GM12878 (cell line): Measurements from ENCODE around the gene TAPBP. TPM values are rescaled to one million over a fixed set of nuclear protein-coding genes. Genes with fewer than 3 reads are reported as not detected.
"Not testable (repeated sequence)": the region's sequence is repeated elsewhere in the genome, so short reads cannot be mapped to it uniquely, and the experiment has no call there.

Experiments used
- ATAC-seq: fragments of 200-7000 bp; cut with Tn5 transposase; 3 replicates; pipeline ENCODE4 v1.9.1; 2020; ENCODE audit warnings: mild to moderate bottlenecking, moderate library complexity
- BruUV-seq: library from RNA; stranded (reverse); fragments of 400-500 nt; replicated peaks from 2 replicates; lab custom pipeline; 2021; lab: Mats Ljungman, UMichigan
- CTCF ChIA-PET: fragments of 300-600 bp; sonication (Branson Sonifier 250); formaldehyde crosslinking; extraction: SDS; loops from one replicate; lab custom pipeline; 2021; ENCODE audit warnings: inconsistent platforms; lab: Yijun Ruan, JAX
- POLR2A ChIA-PET: fragments of 350-600 bp; formaldehyde crosslinking; extraction: SDS; loops from one replicate; lab custom pipeline; 2021; ENCODE audit warnings: inconsistent platforms; lab: Charles Lee
- RAD21 ChIA-PET: fragments of 300-600 bp; sonication (Branson Sonifier 250); formaldehyde crosslinking; loops from one replicate; lab custom pipeline; 2023; ENCODE audit warnings: antibody characterized with exemption; ENCODE audit not compliant: unreplicated experiment; lab: Charles Lee
- SMC1A ChIA-PET: fragments of 300-600 bp; sonication (Branson Sonifier 250); formaldehyde crosslinking; loops from one replicate; lab custom pipeline; 2023; ENCODE audit not compliant: unreplicated experiment, uncharacterized antibody; lab: Charles Lee
- DNase-seq: peaks from one replicate; pipeline ENCODE4 v3.0.0-alpha.2; 2011; ENCODE audit warnings: low read depth, low spot score
- FAIRE-seq: peaks from 3 replicates; lab custom pipeline; 2011; peaks lifted over from hg19 to GRCh38; lab: Jason Lieb, UNC
- H2AFZ ChIP-seq: 2 replicates; pipeline ENCODE4 v1.6.0; 2011; ENCODE audit warnings: low read depth, low read length, control low read depth; ENCODE audit not compliant: control insufficient read depth
- H3K27ac ChIP-seq: 2 replicates; pipeline ENCODE4 v1.5.1; 2011; ENCODE audit warnings: control low read depth; ENCODE audit not compliant: control insufficient read depth, insufficient read depth
- H3K27me3 ChIP-seq, 2 experiments: replicated peaks in 1 of 2; 2 replicates each; pipeline versions ENCODE4 v1.6.0 to v1.6.1; 2011; ENCODE audit warnings: low read length in 1 of 2; ENCODE audit not compliant: control insufficient read depth in 2 of 2, insufficient read depth in 2 of 2
- H3K36me3 ChIP-seq, 2 experiments: 2 replicates each; pipeline ENCODE4 v1.5.1; 2011; ENCODE audit warnings: low read length in 1 of 2; ENCODE audit not compliant: control insufficient read depth in 2 of 2, insufficient read depth in 2 of 2
- H3K4me1 ChIP-seq: 2 replicates; pipeline ENCODE4 v1.6.1; 2011; ENCODE audit warnings: mild to moderate bottlenecking, low read length, moderate library complexity, mixed read lengths; ENCODE audit not compliant: control insufficient read depth, insufficient read depth
- H3K4me2 ChIP-seq: 2 replicates; pipeline ENCODE4 v1.6.0; 2011; ENCODE audit warnings: control low read depth; ENCODE audit not compliant: control insufficient read depth, insufficient read depth
- H3K4me3 ChIP-seq: fragments of 200-600 bp; sonication (generic); 2 replicates; pipeline ENCODE4 v1.5.1; 2016
- H3K79me2 ChIP-seq: 2 replicates; pipeline ENCODE4 v1.6.0; 2011; ENCODE audit warnings: low read length; ENCODE audit not compliant: control insufficient read depth, insufficient read depth
- H3K9ac ChIP-seq: 2 replicates; pipeline ENCODE4 v1.8.0; 2011; ENCODE audit warnings: low read length, control low read depth, mixed read lengths; ENCODE audit not compliant: control insufficient read depth, insufficient read depth
- H3K9me3 ChIP-seq: replicated peaks from 3 replicates; pipeline ENCODE4 v1.5.1; 2011; ENCODE audit warnings: mild to moderate bottlenecking, low read length; ENCODE audit not compliant: control insufficient read depth, insufficient read depth
- H4K20me1 ChIP-seq: 2 replicates; pipeline ENCODE4 v1.6.0; 2011; ENCODE audit not compliant: control insufficient read depth, insufficient read depth
- RAD21 ChIP-seq: IDR thresholded peaks from 2 replicates; pipeline ENCODE4 v1.6.1; 2011; ENCODE audit warnings: mild to moderate bottlenecking, low read depth, low read length, moderate library complexity; ENCODE audit not compliant: insufficient read depth
- RAD51 ChIP-seq: fragments of 450-650 bp; IDR thresholded peaks from 2 replicates; pipeline ENCODE4 v1.6.1; 2016; ENCODE audit warnings: moderate library complexity, mild to moderate bottlenecking, inconsistent platforms
- TCF7 ChIP-seq: IDR thresholded peaks from 2 replicates; pipeline ENCODE4 v1.6.1; 2014; ENCODE audit warnings: antibody characterized with exemption, borderline replicate concordance
- ZNF24 ChIP-seq: fragments of 450-650 bp; IDR thresholded peaks from 2 replicates; pipeline ENCODE4 v1.6.1; 2017; ENCODE audit warnings: antibody characterized with exemption, mild to moderate bottlenecking
- WGBS: methylation state at CpG from one replicate; pipeline ENCODE4 v1.1.6; 2016; ENCODE audit warnings: low lambda C conversion rate; ENCODE audit not compliant: insufficient replicate concordance, insufficient coverage; ENCODE audit errors: missing lambda C conversion rate; 5-methylcytosine and 5-hydroxymethylcytosine counted together
- in situ Hi-C: fragments of 300-500 bp; cut with MboI; formaldehyde crosslinking; loops from 9 replicates; pipeline ENCODE4 v1.14.3; 2018; ENCODE audit warnings: mixed read lengths
- intact Hi-C: fragments of 100-400 bp; cut with micrococcal nuclease; formaldehyde crosslinking; loops from one replicate; pipeline ENCODE4 v1.14.2; 2022; ENCODE audit not compliant: unreplicated experiment
- polyA plus RNA-seq, 11 experiments: library from polyadenylated mRNA; depleted of rRNA in 4 of 11; unstranded in 6 of 11; stranded (reverse) in 5 of 11; fragments of >200 nt; fragmentation: Nextera tagmentation in 4 of 11; fragmentation: Illumina TruSeq in 1 of 11; extraction: Ambion mirVana in 4 of 11; extraction: Trizol in 1 of 11; gene quantifications; 1 replicate in 1 of 11; 2 replicates in 10 of 11; pipeline versions ENCODE4 v1.2.1 to v1.2.3, GENCODE V29; 2011 to 2016; ENCODE audit warnings: inconsistent platforms in 2 of 11, missing spikeins in 2 of 11, low read depth in 1 of 11
- total RNA-seq, 4 experiments: library from RNA; depleted of rRNA in 3 of 4; stranded (reverse); fragments of >200 nt in 3 of 4; fragmentation: Illumina TruSeq in 1 of 4; extraction: Trizol in 1 of 4; gene quantifications; 2 replicates each; pipeline versions ENCODE4 v1.2.1 to v1.2.3, GENCODE V29; 2013 to 2021
- TF ChIP-seq, protein P1 (sequence below): IDR thresholded peaks from 2 replicates; pipeline ENCODE4 v1.6.1; 2012; ENCODE audit warnings: improper control_type of control experiment, low read depth, low read length; ENCODE audit not compliant: insufficient replicate concordance
- TF ChIP-seq, protein P2 (sequence below): fragments of 450-650 bp; IDR thresholded peaks from 2 replicates; pipeline ENCODE4 v1.6.1; 2016; ENCODE audit warnings: mild to moderate bottlenecking

Gene TAPBP
- total and polyA plus RNA-seq, 10 of the 15 experiments (the other 5 are each of a cell fraction or from before 2014, with no cell fraction given): 14.6 to 210 (median 78.1) TPM

DNA sequence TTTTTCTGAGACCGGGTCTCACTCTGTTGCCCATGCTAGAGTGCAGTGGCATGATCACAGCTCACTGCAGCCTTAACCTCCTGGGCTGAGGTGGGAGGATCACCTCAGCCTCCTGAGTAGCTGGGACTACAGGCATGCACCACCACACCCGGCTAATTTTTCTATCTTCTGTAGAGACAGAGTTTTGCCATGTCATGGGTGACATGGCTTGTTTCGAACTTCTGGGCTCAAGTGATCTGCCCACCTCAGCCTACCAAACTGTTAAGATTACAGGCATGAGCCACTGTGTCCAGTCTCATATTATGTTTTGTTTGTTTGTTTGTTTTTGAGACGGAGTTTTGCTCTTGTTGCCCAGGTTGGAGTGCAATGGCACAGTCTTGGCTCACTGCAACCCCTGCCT lies 28.7 kb downstream of the TAPBP start:
- WGBS: 100% methylated on average over 4 of the region's 4 CpGs
- DNase-seq, FAIRE-seq, H3K27ac ChIP-seq, ATAC-seq, H3K27me3 ChIP-seq, H4K20me1 ChIP-seq, H3K4me2 ChIP-seq, H2AFZ ChIP-seq, RAD21 ChIA-PET, SMC1A ChIA-PET, H3K4me1 ChIP-seq, POLR2A ChIA-PET, H3K4me3 ChIP-seq, BruUV-seq, CTCF ChIA-PET, in situ Hi-C loops, intact Hi-C loops, H3K9ac ChIP-seq, H3K9me3 ChIP-seq: not testable (repeated sequence)
- H3K79me2 ChIP-seq: peaks cover 23% of the 10 kb centered on the region
- peaks cover 7 to 28% of the 10 kb centered on the region in 2 experiments; a peak in 3 of 4 replicates for H3K36me3 ChIP-seq

DNA sequence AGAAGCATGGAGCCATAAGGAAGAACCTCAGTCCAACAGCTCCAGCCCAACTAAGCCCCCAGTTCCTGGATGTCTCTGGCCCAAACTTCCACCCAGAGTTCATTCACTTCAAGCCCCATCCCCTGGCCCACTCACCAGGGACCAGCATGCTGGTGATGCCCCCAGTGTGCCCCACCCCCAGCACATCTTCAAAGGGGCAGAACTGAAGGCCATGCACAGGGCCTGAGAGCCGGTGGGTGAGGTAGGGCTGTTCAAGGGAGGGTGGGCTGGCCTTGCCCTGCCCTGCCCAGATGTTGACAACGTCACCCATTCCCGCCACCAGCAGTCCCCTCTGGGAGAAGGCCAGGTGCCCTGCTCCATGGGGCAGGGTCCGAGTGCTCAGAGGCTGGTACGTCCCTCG lies 33.3 kb downstream of the TAPBP start:
- RAD21 ChIA-PET: interaction anchor here (0.5 kb wide), 1 partner anchor 65 kb away, joined by 3 read pairs; no protein-coding TSS in a partner anchor
- no peak for FAIRE-seq
- POLR2A ChIA-PET: interaction anchor here (1.6 kb wide), 1 partner anchor 8 kb away, joined by 6 read pairs; the partner anchor contains the start of genes RPS18 and VPS52
- Histone ChIP-seq H3K79me2 (peaks cover 19% of the 10 kb centered on the region), H3K36me3 (peaks cover 24 to 31% of the 10 kb centered on the region in 2 experiments; a peak in 3 of 4 replicates), H3K9me3 (no peaks in the 10 kb centered on the region), H3K9ac (no peak overlapping the region), H3K4me2 (no peak overlapping the region), H3K27me3 (no peaks in the 10 kb centered on the region), H4K20me1 (no peaks in the 10 kb centered on the region; the same call in 1 of the 2 replicates), H3K4me1 (peaks cover 15% of the 10 kb centered on the region), H3K27ac (no peak overlapping the region; the same call in 1 of the 2 replicates), H2AFZ (no peak overlapping the region), H3K4me3 (no peak overlapping the region)
- intact Hi-C loops: no loop called here
- 85% methylated on average over 6 of the region's 6 CpGs for WGBS
- in situ Hi-C loops: no loop called here
- no peak for ATAC-seq
- CTCF ChIA-PET: no interaction called here
- BruUV-seq: no TSS peak
- no peak for DNase-seq
- SMC1A ChIA-PET: no interaction called here
- TF ChIP-seq RAD51: no peak
- no peak for TF ChIP-seq ZNF24
- TF ChIP-seq, protein P1, sequence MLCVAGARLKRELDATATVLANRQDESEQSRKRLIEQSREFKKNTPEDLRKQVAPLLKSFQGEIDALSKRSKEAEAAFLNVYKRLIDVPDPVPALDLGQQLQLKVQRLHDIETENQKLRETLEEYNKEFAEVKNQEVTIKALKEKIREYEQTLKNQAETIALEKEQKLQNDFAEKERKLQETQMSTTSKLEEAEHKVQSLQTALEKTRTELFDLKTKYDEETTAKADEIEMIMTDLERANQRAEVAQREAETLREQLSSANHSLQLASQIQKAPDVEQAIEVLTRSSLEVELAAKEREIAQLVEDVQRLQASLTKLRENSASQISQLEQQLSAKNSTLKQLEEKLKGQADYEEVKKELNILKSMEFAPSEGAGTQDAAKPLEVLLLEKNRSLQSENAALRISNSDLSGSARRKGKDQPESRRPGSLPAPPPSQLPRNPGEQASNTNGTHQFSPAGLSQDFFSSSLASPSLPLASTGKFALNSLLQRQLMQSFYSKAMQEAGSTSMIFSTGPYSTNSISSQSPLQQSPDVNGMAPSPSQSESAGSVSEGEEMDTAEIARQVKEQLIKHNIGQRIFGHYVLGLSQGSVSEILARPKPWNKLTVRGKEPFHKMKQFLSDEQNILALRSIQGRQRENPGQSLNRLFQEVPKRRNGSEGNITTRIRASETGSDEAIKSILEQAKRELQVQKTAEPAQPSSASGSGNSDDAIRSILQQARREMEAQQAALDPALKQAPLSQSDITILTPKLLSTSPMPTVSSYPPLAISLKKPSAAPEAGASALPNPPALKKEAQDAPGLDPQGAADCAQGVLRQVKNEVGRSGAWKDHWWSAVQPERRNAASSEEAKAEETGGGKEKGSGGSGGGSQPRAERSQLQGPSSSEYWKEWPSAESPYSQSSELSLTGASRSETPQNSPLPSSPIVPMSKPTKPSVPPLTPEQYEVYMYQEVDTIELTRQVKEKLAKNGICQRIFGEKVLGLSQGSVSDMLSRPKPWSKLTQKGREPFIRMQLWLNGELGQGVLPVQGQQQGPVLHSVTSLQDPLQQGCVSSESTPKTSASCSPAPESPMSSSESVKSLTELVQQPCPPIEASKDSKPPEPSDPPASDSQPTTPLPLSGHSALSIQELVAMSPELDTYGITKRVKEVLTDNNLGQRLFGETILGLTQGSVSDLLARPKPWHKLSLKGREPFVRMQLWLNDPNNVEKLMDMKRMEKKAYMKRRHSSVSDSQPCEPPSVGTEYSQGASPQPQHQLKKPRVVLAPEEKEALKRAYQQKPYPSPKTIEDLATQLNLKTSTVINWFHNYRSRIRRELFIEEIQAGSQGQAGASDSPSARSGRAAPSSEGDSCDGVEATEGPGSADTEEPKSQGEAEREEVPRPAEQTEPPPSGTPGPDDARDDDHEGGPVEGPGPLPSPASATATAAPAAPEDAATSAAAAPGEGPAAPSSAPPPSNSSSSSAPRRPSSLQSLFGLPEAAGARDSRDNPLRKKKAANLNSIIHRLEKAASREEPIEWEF: no peak
- no peak for TF ChIP-seq TCF7
- TF ChIP-seq RAD21: no peak
- TF ChIP-seq, protein P2, sequence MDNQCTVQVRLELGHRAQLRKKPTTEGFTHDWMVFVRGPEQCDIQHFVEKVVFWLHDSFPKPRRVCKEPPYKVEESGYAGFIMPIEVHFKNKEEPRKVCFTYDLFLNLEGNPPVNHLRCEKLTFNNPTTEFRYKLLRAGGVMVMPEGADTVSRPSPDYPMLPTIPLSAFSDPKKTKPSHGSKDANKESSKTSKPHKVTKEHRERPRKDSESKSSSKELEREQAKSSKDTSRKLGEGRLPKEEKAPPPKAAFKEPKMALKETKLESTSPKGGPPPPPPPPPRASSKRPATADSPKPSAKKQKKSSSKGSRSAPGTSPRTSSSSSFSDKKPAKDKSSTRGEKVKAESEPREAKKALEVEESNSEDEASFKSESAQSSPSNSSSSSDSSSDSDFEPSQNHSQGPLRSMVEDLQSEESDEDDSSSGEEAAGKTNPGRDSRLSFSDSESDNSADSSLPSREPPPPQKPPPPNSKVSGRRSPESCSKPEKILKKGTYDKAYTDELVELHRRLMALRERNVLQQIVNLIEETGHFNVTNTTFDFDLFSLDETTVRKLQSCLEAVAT: no peak
